8988T (cell line): ENCODE results near the gene SNX32.
"Not testable (repeated sequence)": the region's sequence is repeated elsewhere in the genome, so short reads cannot be mapped to it uniquely, and the experiment has no call there.

ENCODE experiments used
- DNase-seq: peaks from one replicate; pipeline ENCODE4 v3.0.0; 2011

Gene SNX32

GRCh38 chr11:65829459-65829858 lies 4.3 kb upstream of the SNX32 start:
- DNase-seq: no peak

GRCh38 chr11:65832231-65832630 lies 1.5 kb upstream of the SNX32 start:
- not testable (repeated sequence) for DNase-seq

GRCh38 chr11:65834202-65834601 lies 439 bp downstream of the SNX32 start:
- DNase-seq: no peak

GRCh38 chr11:65842144-65842543 lies 8.4 kb downstream of the SNX32 start:
- DNase-seq: no peak

GRCh38 chr11:65843811-65844210 lies 10.0 kb downstream of the SNX32 start:
- DNase-seq: no peak

GRCh38 chr11:65844231-65844872 lies 10.6 kb downstream of the SNX32 start:
- DNase-seq: no peak

GRCh38 chr11:65847746-65848145 lies 14.0 kb downstream of the SNX32 start:
- DNase-seq: no peak

- not testable (repeated sequence) for DNase-seq
Measured at GRCh38 chr11:65848693-65849092, 14.9 kb downstream of the SNX32 start.

- DNase-seq: no peak
Measured at GRCh38 chr11:65849366-65849765, 15.6 kb downstream of the SNX32 start.

- no peak for DNase-seq
Measured at GRCh38 chr11:65849771-65850216, 16.0 kb downstream of the SNX32 start.

GRCh38 chr11:65850217-65851082 lies 16.7 kb downstream of the SNX32 start:
- no peak for DNase-seq

GRCh38 chr11:65851083-65851579 lies 17.4 kb downstream of the SNX32 start:
- peak; percentile 58 for DNase-seq

GRCh38 chr11:65851811-65852507 lies 18.2 kb downstream of the SNX32 start:
- no peak for DNase-seq

GRCh38 chr11:65852508-65853245 lies 18.9 kb downstream of the SNX32 start:
- no peak for DNase-seq

- no peak for DNase-seq
Measured at GRCh38 chr11:65853246-65853979, 19.6 kb downstream of the SNX32 start.

GRCh38 chr11:65854161-65854592 lies 20.4 kb downstream of the SNX32 start:
- DNase-seq: no peak

GRCh38 chr11:65854852-65855837 lies 21.4 kb downstream of the SNX32 start:
- no peak for DNase-seq

- no peak for DNase-seq
Measured at GRCh38 chr11:65855927-65856363, 22.2 kb downstream of the SNX32 start.

GRCh38 chr11:65856689-65857499 lies 23.1 kb downstream of the SNX32 start:
- peak; percentile 79 for DNase-seq

- no peak for DNase-seq
Measured at GRCh38 chr11:65857500-65857852, 23.7 kb downstream of the SNX32 start.
